Renal pelvis (tissue), 4 donors: Measurements from ENCODE around the gene THBS4. TPM values are rescaled to one million over a fixed set of nuclear protein-coding genes. Genes with fewer than 3 reads are reported as not detected.

Experiments
- DNase-seq: peaks from one replicate; pipeline ENCODE4 v3.0.0-alpha.2; 2013
- polyA plus RNA-seq, 3 donors: library from polyadenylated mRNA; unstranded; fragments of 120-200 nt; gene quantifications; one replicate each; pipeline ENCODE4 v1.2.1, GENCODE V29; 2013; ENCODE audit not compliant: insufficient read length in 3 of 3

The THBS4 gene
- polyA plus RNA-seq, 3 donors, result 16.3 to 20.0 (median 19.8) TPM

GRCh38 chr5:80114860-80115259 lies 79.7 kb downstream of the THBS4 start:
- DNase-seq, result no peak

DNA sequence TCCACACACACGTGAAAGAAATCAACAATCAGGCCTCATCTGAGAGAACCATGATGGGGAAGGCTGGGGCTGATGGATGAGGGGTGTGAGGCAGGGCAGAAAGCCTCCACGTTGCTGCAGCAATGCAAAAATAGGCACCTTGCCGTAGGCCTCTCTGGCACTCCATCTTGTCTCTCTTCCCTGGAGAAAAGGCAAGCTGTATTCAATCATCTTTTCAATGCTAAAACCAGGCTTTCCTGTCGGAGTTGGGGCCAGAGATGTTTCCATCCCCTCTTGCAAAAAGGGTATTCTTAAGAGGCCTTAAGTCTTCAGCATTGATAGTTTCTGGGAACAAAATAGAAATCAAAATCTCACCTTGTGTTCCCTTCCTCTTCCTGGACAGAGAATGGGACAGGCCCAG lies 80.9 kb downstream of the THBS4 start:
- no peak for DNase-seq

GRCh38 chr5:80116465-80116864 lies 81.3 kb downstream of the THBS4 start:
- DNase-seq, result no peak

DNA sequence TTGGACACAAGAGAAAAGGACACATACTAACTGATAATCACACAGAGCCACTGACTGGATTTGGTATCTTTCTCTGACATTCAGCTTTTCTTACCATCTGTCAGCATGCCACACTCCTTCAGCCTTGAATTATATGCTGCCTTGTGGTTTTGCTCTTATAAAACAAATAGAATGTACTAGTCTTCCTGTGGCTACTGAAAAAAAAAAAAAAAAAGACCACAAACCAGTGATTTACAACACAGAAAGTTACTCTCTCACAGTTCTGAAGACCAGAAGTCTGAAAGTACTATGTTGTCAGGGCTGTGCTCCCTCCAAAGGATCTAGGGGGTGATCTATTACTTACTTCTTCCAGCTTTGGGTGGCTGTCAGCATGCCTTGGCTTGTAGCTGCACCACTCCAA lies 82.3 kb downstream of the THBS4 start:
- no peak for DNase-seq

DNA sequence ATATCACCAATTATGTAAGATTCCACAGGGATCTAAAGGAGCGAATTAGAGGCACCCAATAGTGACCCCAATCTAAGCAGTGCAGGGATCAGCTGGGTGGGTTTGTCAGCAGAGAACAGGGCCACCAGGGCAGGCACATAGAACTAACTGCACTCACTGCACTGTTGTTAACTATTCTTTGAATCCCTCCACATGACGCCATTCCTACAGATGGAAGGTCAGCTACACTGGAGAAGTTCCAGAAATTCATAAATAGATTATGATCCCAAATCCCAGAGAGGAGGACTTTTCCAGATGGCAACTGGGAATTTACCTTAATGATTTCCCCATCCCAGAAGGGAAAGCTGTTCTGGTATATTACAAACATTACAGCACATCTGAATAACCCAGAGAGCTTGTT lies 84.2 kb downstream of the THBS4 start:
- no peak for DNase-seq

DNA sequence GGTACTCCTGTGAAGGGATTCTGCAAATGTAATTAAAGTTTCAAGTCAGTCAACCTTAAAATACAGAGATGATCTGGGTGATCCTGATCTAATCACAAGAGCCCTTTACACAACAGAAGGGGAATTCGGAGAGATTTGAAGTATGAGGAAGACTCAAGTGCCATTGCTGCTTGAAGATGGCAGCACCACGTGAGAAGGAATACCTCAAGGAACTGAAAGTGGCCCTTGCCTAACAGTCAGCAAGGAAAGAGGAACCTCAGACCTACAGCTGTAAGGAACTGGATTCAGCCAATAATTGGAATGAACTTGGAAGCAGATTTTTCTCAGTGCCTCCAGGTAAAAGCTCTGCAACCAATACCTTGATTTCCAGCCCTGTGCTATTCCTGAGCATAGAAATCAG lies 87.4 kb downstream of the THBS4 start:
- no peak for DNase-seq

DNA sequence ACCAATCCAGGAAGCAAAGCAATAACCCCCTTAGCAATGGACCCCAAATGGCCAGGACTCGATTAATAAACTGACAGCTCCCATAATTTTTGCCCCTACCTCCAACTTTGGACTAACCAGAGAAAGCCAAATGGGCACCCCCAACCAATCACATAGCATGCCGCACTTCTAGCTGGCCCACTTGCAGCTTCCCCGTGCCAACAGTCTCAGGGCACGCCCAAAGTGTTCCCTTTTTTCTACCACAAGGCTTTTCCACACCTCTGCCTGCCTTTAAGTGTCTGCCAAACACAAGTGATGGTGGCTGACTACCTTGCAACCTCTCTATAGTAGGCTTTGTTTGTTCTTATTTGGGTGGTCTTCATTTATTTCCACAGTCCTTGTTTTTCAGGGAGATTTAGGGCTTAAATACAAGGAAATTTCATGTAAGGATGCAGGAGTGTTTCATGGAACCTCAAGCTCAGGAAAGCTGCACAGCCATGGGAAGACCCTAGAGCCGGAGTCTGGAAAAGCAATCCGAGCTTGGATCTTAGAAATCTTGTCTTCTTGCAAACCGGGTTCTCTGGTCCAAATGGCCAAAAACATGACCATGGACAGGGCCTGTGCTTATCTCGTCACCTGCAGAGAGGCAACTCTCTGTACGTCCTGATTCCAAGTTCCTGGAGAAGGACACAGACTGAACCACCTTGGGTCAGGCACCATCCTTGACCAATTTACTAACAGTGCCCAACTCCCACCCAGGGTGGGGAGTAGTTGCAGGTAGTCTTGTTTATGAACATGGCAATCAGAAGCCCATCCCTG lies 89.2 kb downstream of the THBS4 start:
- DNase-seq, result no peak

DNA sequence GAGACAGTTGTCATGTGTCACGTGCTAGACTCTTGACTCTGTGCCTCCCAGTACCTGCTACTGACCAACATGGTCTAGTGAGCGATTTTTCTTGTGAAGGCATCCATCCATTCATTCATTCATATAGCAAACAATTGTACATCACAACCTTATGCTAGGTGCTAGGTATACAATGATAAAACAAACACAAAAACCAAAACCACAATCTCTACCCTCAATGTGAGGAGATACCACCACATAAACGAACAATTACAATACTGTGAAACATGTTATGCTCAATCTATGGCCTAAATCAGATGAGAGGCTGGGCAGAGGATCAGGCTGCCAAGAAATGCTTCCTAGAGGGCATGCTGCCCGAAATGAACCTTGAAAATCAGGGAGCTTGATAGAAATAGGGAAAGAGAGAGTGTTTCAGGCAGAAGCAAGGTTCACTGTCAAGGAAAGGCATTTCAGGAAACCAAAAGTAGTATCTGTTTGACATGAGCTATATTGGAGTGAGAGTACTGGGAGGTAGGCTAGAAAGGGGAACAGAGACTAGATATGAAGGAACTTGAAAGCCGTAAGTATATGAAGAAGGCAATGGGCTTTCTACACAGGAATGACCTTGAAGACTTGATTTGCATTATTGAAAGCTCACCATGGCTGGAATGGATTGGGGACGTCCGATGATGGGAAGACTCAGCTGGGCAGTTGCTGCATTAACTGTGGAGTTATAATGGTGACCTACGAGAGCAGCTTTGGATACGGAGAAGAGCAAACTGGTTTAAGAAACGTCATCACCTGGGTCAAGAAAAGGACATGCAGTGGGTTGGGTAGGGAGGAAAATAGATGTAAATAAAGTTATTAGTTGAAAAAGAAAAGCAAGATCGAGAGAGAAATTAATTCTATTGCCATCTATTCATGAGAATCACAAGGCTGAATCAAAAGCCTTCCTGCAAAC lies 90.1 kb downstream of the THBS4 start:
- DNase-seq, result no peak

GRCh38 chr5:80125962-80126480 lies 90.9 kb downstream of the THBS4 start:
- DNase-seq, result no peak

DNA sequence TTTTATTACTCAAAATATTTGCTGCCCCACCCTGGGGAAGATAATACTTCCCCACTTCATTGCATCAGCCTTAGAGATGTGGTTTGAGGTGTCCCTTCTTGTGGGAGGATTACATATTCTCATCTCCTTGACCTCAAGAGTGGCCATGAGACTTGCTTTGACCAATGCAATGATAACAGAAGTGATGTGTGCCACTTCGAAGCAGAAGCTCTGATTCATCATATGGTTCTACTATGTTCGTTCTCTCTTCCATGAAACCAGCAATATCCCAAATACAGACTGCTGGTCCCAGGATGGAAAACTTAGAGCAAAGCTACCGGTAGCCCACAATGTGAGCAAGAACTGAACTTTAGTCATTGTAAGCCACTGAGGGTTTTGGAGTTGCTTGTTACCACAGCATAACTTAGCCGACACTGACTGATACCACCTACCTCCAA lies 92.0 kb downstream of the THBS4 start:
- no peak for DNase-seq

DNA sequence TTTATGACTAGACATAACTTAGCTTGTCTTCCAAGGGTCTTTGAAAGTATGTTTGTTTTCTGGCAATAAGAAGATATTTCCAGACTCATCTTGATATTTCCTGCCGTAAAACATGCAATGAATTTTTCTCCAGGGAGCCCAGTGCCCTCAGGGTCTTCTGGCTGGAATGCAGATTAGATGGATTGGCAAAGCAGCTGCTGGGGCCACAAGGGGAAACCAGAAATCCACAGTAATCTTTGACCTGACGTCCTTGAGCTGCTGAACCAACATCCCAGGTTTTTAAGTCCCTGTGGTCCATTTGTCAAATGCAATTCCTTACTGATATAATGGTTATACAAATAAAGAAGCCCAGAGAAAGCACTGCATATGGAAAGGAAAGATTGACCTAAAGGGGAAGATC lies 93.0 kb downstream of the THBS4 start:
- DNase-seq, result peak; percentile 64

DNA sequence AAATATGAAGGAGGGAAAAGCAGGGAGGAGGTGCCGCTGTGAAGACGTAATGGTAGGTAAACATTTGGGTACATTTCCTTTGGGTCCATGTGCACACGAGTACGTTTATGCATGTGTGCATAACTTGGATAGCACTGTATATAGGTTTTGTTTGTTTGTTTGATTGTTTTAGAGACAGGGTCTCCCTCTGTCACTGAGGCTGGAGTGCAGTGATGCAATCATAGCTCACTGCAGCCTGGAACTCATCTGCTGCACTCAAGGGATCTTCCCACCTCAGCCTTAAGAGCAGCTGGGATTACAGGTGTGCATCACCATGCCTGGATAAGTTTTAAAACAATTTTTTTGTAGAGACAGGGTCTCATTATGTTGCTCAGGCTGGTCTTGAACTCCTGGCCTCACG lies 94.0 kb downstream of the THBS4 start:
- DNase-seq, result no peak

Other genes starting within 250 kb of the THBS4 start
- 10 to 100 TPM; 18.6 to 33.6 (median 32.7) TPM for gene MTX3, start 44.1 kb upstream of the THBS4 start, polyA plus RNA-seq
- 10 to 100 TPM; 42.5 to 63.2 (median 61.0) TPM for gene SERINC5, start 220.7 kb downstream of the THBS4 start, polyA plus RNA-seq